Measurements from ENCODE around the gene WDR1. TPM values are rescaled to one million over a fixed set of nuclear protein-coding genes. Genes with fewer than 3 reads are reported as not detected.

Gene WDR1
- total RNA-seq, 4 donors from 2014 or later = 353 to 530 (median 419) TPM

DNA sequence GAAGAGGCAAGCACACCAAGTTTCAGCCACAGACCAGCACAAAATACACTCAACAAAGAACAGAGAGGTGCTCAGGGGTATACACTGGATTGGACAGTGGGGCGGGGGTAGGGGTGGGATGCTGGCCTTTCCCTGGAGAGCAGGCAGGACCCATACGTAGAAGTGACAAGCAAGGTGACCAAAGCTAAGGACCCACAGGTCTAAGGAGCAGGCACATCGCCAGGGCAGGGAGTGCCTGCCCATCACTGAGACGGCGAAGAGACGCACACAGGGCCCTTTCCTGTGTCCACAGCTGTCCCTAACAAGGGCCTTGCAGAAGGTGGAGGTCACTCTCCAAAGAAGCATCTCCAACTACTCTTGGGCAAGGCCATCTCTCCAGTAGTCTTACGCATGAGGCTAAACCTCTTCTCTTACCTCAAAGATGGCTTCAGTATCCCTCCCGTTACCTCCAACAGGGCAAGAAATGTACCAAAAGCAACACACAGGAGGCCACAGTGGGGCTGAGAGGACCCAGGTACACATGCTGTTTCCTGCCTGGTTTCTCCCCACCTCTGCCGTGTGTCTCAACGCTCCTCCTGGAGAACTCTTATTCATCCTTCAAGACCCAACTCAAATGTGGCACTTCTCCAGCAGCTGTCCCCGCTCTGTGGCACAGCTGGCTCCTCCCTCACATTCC lies 6.5 kb downstream of the WDR1 start:
- Histone ChIP-seq H3K4me1 (peaks cover 22 to 100% (median 96%) of the 10 kb centered on the region in 3 donors), H3K36me3 (peaks cover 0 to 56% of the 10 kb centered on the region in 2 donors), H3K27ac (peak overlapping the region; percentile 82 to 99 (median 98)), H3K27me3 (no peaks in the 10 kb centered on the region), H3K9me3 (no peaks in the 10 kb centered on the region), H3K4me3 (no peak overlapping the region)
- ATAC-seq = no peak
- TF ChIP-seq EP300 (IDR thresholded peaks at IDR 0.05) (no peak), POLR2AphosphoS5 (IDR thresholded peaks at IDR 0.05) (no peak), POLR2A (IDR thresholded peaks at IDR 0.05) (no peak)
- TF ChIP-seq, protein P1, sequence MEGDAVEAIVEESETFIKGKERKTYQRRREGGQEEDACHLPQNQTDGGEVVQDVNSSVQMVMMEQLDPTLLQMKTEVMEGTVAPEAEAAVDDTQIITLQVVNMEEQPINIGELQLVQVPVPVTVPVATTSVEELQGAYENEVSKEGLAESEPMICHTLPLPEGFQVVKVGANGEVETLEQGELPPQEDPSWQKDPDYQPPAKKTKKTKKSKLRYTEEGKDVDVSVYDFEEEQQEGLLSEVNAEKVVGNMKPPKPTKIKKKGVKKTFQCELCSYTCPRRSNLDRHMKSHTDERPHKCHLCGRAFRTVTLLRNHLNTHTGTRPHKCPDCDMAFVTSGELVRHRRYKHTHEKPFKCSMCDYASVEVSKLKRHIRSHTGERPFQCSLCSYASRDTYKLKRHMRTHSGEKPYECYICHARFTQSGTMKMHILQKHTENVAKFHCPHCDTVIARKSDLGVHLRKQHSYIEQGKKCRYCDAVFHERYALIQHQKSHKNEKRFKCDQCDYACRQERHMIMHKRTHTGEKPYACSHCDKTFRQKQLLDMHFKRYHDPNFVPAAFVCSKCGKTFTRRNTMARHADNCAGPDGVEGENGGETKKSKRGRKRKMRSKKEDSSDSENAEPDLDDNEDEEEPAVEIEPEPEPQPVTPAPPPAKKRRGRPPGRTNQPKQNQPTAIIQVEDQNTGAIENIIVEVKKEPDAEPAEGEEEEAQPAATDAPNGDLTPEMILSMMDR (IDR thresholded peaks at IDR 0.05) = no peak
- WGBS, 2 donors (ENCODE audit: low coverage in 1 of 2) = 77 to 83% methylated on average over 2 to 6 of the region's 11 CpGs

GRCh38 chr4:10108818-10109783 lies 7.5 kb downstream of the WDR1 start:
- peaks cover 22 to 100% (median 96%) of the 10 kb centered on the region in 3 donors for H3K4me1 ChIP-seq

DNA sequence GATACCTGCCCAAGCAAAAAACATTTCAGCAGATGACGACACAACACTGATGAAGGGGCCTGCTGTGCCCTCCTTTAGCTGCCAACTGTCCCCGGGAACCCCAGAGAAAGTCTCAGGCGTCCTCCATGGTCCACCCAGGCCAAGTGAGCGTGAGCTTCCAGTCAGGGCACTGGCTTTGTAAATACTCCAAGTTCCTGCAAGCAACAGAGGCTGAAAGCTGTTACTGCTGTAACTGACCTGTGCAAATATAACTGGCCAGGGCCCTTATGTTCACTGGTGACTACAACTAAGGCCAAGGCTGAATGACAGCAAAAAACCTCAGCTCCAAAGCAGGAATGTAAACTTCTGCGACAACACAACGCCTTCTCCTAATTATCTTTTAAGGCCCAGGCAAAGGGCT lies 8.2 kb downstream of the WDR1 start:
- no peak for TF ChIP-seq EP300 (IDR thresholded peaks at IDR 0.05)
- no peak for TF ChIP-seq POLR2A (IDR thresholded peaks at IDR 0.05)
- TF ChIP-seq POLR2AphosphoS5 (IDR thresholded peaks at IDR 0.05) = peak; percentile 60
- TF ChIP-seq, protein P1 (IDR thresholded peaks at IDR 0.05) = no peak
- peaks cover 22 to 100% (median 98%) of the 10 kb centered on the region in 3 donors for H3K4me1 ChIP-seq
- 56% methylated on average over 6 of the region's 6 CpGs; no CpG with 5 or more reads in 1 of the 2 donors for WGBS, 2 donors (ENCODE audit: low coverage in 1 of 2)
- H3K4me3 ChIP-seq = no peak overlapping the region
- H3K36me3 ChIP-seq = peaks cover 0 to 39% of the 10 kb centered on the region in 2 donors
- peak overlapping the region; percentile 82 to 99 (median 98) for H3K27ac ChIP-seq
- no peak for ATAC-seq
- H3K9me3 ChIP-seq = no peaks in the 10 kb centered on the region
- no peaks in the 10 kb centered on the region for H3K27me3 ChIP-seq

More at GRCh38 chr4:10108818-10109783, 7.5 kb downstream of the WDR1 start:
- ATAC-seq = no peak
- H3K27ac ChIP-seq = peak overlapping the region; percentile 82 to 99 (median 98)
- no peaks in the 10 kb centered on the region for H3K27me3 ChIP-seq
- TF ChIP-seq EP300 (IDR thresholded peaks at IDR 0.05) (no peak), POLR2AphosphoS5 (IDR thresholded peaks at IDR 0.05) (peak; percentile 26), POLR2A (IDR thresholded peaks at IDR 0.05) (no peak)
- TF ChIP-seq, protein P1 (IDR thresholded peaks at IDR 0.05) = no peak
- H3K36me3 ChIP-seq = peaks cover 0 to 46% of the 10 kb centered on the region in 2 donors
- H3K9me3 ChIP-seq = no peaks in the 10 kb centered on the region
- H3K4me3 ChIP-seq = peak overlapping the region in 1 of 2 donors; percentile 6
- 16 to 29% methylated on average over 3 to 7 of the region's 17 CpGs for WGBS, 2 donors (ENCODE audit: low coverage in 1 of 2)

DNA sequence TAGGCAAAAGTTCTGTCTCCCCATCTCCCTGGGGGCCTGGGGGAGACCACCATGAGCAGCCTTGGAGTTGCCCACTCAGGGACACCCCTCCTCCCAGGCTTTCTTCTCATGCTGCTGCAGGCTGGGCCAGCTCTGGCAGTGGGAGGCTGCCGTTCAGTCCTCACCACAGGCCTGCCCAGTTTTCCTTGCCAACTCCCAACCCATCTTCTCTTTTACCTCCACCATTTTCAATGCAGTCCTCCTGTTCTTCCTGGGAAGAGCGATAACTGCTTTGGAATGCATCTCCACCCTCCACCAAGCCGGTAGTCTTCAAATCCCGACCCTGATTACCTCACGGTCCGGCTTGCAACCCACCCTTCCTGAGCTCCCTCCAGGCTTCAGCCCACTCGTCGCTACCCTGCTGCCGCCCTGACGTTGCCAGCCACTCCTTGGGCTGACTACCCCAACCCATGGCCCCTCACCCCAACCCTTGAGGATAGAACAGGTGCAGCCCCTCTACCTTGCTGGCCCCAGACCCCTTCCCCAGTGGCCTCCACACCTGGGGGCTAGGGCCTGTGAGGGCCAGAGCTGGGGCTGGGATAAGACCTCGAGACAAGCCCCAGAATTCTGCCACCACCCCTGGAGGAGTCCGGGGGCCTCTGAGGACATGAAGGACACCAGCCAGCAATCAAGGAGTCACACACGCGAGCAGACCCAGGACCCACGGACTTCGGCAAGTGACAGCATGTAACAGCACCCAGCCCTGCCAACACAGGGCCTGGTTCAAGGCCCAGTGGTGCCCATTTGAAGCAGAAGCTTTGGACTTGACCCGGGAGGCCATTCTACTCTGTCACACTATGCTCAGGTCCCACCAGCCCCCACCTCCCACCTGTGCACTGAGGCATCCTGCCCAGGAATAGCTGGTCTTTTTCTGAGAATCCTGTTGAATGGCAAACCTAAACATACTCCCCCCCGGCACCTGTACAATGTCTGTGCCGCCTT lies 9.2 kb downstream of the WDR1 start:
- H3K4me1 ChIP-seq = peaks cover 19 to 100% (median 94%) of the 10 kb centered on the region in 3 donors
- peak overlapping the region in 1 of 2 donors; percentile 36 for H3K4me3 ChIP-seq
- WGBS, 2 donors (ENCODE audit: low coverage in 1 of 2) = 33 to 47% methylated on average over 6 to 8 of the region's 19 CpGs
- no peaks in the 10 kb centered on the region for H3K27me3 ChIP-seq
- H3K27ac ChIP-seq = peak overlapping the region; percentile 82 to 99 (median 98)
- H3K9me3 ChIP-seq = no peaks in the 10 kb centered on the region
- H3K36me3 ChIP-seq = peaks cover 0 to 35% of the 10 kb centered on the region in 2 donors
- TF ChIP-seq, protein P1 (IDR thresholded peaks at IDR 0.05) = no peak
- TF ChIP-seq EP300 (IDR thresholded peaks at IDR 0.05) = no peak
- no peak for TF ChIP-seq POLR2AphosphoS5 (IDR thresholded peaks at IDR 0.05)
- no peak for TF ChIP-seq POLR2A (IDR thresholded peaks at IDR 0.05)
- ATAC-seq = peak; percentile 16

All from gastroesophageal sphincter (tissue), 4 donors.